Dermis microvascular lymphatic vessel endothelial cell (primary cell): ENCODE results near the gene NQO1. TPM values are rescaled to one million over a fixed set of nuclear protein-coding genes. Genes with fewer than 3 reads are reported as not detected.
"Not testable (repeated sequence)": the region's sequence is repeated elsewhere in the genome, so short reads cannot be mapped to it uniquely, and the experiment has no call there.

Experiments
- DNase-seq, 2 donors: peaks; one replicate each; pipeline versions ENCODE4 v3.0.0 to v3.0.0-alpha.2; 2010; ENCODE audit warnings: low read depth in 2 of 2
- total RNA-seq: library from RNA; depleted of rRNA; stranded (reverse); fragments of >200 nt; gene quantifications from 2 replicates; pipeline ENCODE4 v1.2.1, GENCODE V29; 2014

The NQO1 gene
- total RNA-seq, 1 donor from 2014 or later, result 122 TPM

DNA sequence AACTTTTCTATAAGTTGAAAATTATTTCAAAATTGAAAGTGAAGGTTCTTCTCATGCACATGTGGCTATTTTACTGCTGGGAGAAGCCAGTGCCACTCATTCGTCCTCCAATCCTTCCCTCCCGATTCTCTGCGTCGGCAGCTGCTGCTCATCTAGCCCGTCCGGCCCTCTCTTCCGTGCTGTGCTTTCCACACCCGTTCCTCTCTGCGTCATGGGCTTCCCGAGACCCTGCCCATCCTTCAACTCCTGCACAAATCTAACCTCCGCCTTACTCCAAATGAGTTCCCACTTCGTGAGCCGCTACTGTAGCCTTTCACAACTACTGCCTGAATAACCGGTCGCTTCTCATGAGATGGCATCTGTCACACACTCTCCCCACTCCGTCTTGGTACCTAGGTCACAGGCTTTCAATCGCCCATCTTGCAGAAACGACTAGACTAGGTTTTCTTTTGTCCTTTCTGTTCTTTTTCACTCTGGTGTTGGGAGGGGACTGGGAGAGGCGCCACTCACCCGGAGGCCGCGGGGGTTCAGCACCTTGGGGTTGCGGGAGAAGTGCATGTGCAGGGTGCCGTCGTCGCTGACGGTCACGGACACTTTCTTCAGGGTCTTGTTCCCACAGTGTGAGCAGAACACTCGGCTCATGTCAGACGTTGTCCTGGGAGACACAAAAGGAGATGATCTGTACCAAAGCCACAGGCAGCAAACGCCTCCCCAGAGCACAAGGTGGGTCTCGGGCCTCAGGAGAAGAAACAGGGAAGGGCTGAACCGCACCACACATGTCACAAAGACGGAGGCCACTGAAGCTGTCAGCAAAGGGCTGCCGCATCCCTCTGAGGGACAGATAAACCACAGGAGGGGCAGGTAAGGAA lies 18.2 kb upstream of the NQO1 start:
- DNase-seq, result no peak

- DNase-seq, result peak in 1 of 2 donors; percentile 79
These were observed 15.9 kb upstream of the NQO1 start for GRCh38 chr16:69741951-69742904.

DNA sequence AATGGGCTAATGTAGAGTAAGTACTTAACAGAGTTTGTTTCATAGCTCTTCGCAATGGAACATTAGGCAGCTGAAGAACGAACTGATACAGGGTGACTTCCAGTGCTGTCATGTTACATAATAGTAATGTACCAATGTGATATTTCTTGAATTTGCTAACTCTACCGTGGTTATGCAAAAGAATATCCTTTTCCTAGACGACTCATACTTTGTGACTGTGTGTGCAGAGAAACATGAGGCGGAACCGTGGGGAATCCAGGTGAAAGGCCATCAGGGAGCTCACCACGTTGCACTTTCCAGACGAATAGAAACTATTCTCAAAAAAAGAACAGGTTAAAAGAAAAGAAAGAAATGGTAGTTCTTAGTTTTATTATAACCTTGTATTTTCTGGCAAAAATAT lies 15.2 kb upstream of the NQO1 start:
- DNase-seq, result no peak

- no peak for DNase-seq
These were observed 5.7 kb upstream of the NQO1 start for GRCh38 chr16:69732101-69732500.

DNA sequence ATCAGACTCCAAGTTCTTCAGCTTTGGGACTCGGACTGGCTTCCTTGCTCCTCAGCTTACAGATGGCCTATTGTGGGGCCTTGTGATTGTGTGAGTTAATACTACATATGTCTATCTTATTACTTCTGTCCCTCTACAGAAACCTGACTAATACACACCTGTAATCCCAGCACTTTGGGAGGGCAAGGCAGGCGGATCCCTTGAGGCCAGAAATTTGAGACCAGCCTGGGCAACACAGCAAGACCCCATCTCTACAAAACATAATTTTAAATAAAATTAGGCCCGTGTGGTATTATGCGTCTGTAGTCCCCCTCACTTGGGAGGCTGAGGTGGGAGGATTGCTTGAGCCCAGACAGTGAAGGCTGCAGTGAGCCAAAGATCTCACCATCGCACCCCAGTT lies 4.9 kb upstream of the NQO1 start:
- DNase-seq, result not testable (repeated sequence)

DNA sequence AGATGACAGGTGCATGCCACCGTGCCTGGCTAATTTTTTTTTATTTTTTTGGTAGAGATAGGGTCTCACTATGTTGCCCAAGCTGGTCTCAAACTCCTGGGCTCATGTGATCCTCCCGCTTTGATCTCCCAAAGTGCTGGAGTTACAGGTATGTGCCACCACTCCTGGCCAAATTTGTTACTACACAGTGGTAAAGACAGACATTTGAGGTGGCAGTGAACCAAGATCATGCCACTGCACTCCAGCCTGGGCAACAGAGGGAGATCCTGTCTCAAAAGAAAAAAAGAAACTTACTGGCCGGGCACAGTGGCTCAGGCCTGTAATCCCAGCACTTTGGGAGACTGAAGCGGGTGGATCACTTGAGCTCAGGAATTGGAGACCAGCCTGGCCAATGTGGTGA lies 2.7 kb upstream of the NQO1 start:
- not testable (repeated sequence) for DNase-seq

GRCh38 chr16:69727916-69728270 lies 1.5 kb upstream of the NQO1 start:
- DNase-seq, result no peak

DNA sequence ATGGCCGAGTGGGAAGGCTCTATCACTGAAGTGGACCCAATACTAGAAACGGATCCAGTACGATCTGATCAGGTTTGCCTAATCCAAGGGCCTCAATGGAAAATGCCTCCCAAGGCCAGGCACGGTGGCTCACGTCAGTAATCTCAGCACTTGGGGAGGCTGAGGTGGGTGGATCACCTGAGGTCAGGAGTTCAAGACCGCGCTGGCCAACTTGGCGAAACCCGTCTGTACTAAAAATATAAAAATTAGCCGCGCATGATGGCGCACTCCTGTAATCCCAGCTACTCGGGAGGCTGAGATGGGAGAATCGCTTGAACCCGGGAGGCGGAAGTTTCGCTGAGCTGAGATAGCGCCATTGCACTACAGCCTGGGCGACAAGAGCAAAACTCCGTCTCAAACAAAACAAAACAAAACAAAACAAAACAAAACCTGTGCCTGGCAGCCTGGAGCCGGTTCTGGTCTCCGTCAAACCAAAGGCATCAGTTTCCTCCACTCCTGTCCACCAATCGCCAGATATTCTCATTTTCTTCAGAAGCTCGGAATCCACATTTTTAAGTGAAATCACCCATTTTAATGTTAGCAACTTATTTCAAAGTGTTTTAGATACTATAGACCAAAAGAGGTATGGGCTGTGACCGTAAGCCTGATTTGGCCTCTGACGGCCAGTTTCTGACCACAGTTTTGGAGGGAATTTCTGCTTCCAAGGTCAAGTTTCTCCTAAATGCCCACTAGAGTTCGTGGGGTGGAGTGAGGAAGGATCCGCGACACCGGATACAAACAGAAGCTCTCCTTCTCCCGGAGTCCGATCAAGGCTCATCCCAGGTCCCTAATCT lies 664 bp downstream of the NQO1 start:
- no peak for DNase-seq

DNA sequence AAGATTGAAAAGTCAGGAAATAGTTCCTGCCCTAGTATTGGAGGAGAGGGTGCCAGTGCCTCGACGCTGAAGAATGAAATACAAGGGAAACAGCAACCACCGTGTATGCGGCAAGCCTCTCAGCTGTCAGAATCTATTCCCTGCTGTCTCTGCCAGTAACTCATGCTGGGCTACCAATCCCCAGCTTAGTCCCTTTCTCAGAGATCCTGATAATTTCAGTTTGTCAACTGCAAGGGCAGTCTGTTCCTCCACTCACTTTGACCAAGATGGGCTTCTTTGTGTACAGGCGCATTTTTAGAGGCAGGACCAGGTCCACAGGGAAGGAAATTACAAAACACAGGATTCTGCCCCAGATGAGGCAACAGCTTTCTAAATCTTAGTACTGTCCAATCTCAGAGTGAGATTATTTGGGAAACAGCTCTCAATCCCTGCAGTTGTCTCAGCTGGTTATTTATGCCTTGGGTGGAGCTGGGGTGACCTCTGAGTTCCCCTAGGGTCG lies 1.3 kb downstream of the NQO1 start:
- DNase-seq, result peak in 1 of 2 donors; percentile 23

DNA sequence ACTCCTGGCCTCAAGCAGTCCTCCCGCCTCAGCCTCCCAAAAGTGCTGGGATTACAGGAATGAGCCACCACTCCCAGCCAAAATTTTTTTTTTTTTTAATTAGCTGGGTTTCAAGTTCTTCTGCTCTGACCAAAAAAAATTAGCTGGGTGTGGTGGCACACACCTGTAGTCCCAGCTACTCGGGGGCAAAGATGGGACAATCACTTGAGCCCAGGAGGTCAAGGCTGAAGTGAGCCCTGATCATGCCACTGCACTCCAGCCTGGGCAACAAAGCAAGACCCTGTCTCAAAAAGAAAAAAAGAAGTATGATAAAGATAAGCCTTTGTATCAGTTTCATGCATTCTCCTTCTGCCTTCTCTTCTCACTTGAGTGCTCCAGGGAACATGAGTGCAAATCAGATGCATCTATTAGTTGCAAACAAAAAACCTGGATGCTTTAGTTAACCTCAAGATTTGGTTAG lies 1.9 kb downstream of the NQO1 start:
- DNase-seq, result no peak

- no peak for DNase-seq
These were observed 4.9 kb downstream of the NQO1 start for GRCh38 chr16:69721441-69721957.

GRCh38 chr16:69720822-69721430 lies 5.4 kb downstream of the NQO1 start:
- DNase-seq, result no peak

GRCh38 chr16:69718111-69718764 lies 8.1 kb downstream of the NQO1 start:
- DNase-seq, result no peak

- no peak for DNase-seq
These were observed 9.3 kb downstream of the NQO1 start for GRCh38 chr16:69717066-69717465.

- DNase-seq, result no peak
These were observed 13.3 kb downstream of the NQO1 start for GRCh38 chr16:69712914-69713581.

DNA sequence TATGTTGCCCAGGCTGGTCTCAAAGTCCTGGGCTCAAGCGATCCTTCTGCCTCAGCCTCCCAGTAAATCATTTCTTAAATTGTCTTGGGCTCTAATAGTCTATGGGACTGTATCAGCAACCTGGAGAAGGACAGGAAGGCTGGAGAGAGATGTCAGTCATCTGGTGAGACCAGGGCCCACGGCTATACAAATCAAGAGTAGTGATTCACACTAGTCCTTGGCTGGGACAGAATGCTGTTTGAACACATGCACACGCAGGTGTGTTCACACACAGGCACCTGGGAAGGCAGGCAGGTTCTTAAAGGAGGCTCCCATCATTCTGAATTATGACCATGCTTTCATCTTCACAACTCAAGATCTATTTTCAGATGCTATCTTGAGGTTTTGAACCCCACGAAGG lies 14.1 kb downstream of the NQO1 start:
- no peak for DNase-seq

DNA sequence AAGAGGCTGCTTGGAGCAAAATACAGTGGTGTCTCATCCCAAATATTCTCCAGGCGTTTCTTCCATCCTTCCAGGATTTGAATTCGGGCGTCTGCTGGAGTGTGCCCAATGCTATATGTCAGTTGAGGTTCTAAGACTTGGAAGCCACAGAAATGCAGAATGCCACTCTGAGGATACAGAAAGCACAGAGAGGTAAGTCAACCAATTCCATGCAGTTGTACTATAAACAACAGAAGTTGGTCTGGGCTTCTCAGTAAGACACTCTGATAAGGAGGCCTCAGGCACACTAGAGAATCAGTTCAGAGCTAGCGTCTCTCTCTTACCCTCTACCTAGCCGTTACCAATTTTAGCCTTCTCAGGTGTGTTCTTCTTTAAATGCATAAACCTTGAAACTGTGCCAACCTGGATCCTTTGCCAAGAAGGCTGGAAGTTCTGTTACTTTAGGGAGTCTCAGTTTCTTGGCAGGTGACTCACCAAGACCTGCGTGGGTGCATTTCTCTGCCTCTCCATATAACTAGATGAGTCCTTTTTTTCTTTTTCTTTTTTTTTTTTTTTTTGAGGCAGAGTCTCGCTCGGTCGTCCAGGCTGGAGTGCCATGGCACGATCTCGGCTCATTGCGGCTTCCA lies 15.1 kb downstream of the NQO1 start:
- no peak for DNase-seq

DNA sequence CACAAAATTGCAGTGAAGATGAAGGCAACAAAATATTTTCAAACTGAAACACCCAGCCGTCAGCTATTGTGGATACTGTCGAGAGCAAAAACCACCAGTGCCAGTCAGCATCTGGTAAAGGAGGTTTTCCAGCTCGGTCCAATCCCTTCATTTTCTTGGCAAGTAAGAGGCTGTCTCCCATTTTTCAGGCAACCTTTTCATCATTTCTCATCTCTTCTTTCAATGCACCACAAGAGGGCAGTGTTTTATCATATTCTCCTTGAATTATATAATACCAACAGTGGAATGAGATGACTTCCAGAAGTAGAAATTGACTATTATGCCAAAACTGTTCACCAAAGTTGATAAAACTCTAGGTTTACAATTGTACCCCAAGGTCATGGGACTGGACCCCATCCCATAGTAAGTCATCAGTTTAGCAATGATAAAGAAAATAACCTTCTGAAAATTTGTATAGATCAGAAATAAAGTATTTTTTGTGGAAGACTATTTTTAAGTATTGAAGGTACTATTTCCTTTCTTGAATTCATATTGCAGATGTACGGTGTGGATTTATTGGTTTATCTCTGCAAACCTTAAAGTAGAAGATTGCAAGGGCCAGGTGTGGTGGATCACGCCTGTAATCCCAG lies 16.8 kb downstream of the NQO1 start:
- DNase-seq, result peak; percentile 58 to 71
